ENCODE data around the gene SP1. TPM values are rescaled to one million over a fixed set of nuclear protein-coding genes. Genes with fewer than 3 reads are reported as not detected.
"Not testable (repeated sequence)": the region's sequence is repeated elsewhere in the genome, so short reads cannot be mapped to it uniquely, and the experiment has no call there.

The SP1 gene
- total RNA-seq, 1 donor from 2014 or later = 112 TPM

GRCh38 chr12:53365245-53365904, 14.6 kb upstream of the SP1 start:
- Mint-ChIP-seq H3K27ac (peak overlapping the region; percentile 77), H3K36me3 (no peaks in the 10 kb centered on the region), H3K9me3 (peaks cover 6% of the 10 kb centered on the region), H3K4me3 (no peak overlapping the region), H3K4me1 (peaks cover 8% of the 10 kb centered on the region), H3K27me3 (ENCODE audit: low read depth) (no peaks in the 10 kb centered on the region)
- no peak for DNase-seq (ENCODE audit: low spot score in 2 of 2, unreplicated experiment in 2 of 2)
- TF ChIP-seq CTCF (IDR thresholded peaks at IDR 0.05; ENCODE audit: unreplicated experiment) = no peak

GRCh38 chr12:53373554-53374133, 6.3 kb upstream of the SP1 start:
- not testable (repeated sequence) for H3K36me3 Mint-ChIP-seq; H3K4me3 Mint-ChIP-seq; H3K9me3 Mint-ChIP-seq; H3K27me3 Mint-ChIP-seq (ENCODE audit: low read depth); DNase-seq (ENCODE audit: low spot score in 2 of 2, unreplicated experiment in 2 of 2)
- H3K27ac Mint-ChIP-seq = peak overlapping the region; percentile 87
- peaks cover 27% of the 10 kb centered on the region for H3K4me1 Mint-ChIP-seq

- DNase-seq (ENCODE audit: low spot score in 2 of 2, unreplicated experiment in 2 of 2); H3K4me3 Mint-ChIP-seq; H3K36me3 Mint-ChIP-seq; H3K27me3 Mint-ChIP-seq (ENCODE audit: low read depth); H3K9me3 Mint-ChIP-seq: not testable (repeated sequence)
- H3K4me1 Mint-ChIP-seq = peaks cover 27% of the 10 kb centered on the region
- peak overlapping the region; percentile 87 for H3K27ac Mint-ChIP-seq
Observed at GRCh38 chr12:53374277-53374676, 5.7 kb upstream of the SP1 start.

GRCh38 chr12:53376747-53377146, 3.2 kb upstream of the SP1 start:
- H3K27me3 Mint-ChIP-seq (ENCODE audit: low read depth) = no peaks in the 10 kb centered on the region
- TF ChIP-seq CTCF (IDR thresholded peaks at IDR 0.05; ENCODE audit: unreplicated experiment) = no peak
- H3K4me3 Mint-ChIP-seq = no peak overlapping the region
- H3K27ac Mint-ChIP-seq = peak overlapping the region; percentile 34
- peaks cover 22% of the 10 kb centered on the region for H3K4me1 Mint-ChIP-seq
- no peaks in the 10 kb centered on the region for H3K36me3 Mint-ChIP-seq
- H3K9me3 Mint-ChIP-seq = no peaks in the 10 kb centered on the region
- no peak for DNase-seq (ENCODE audit: low spot score in 2 of 2, unreplicated experiment in 2 of 2)

- H3K4me1 Mint-ChIP-seq = peaks cover 27% of the 10 kb centered on the region
- no peaks in the 10 kb centered on the region for H3K27me3 Mint-ChIP-seq (ENCODE audit: low read depth)
- peaks cover 4% of the 10 kb centered on the region for H3K36me3 Mint-ChIP-seq
- no peaks in the 10 kb centered on the region for H3K9me3 Mint-ChIP-seq
- no peak for TF ChIP-seq CTCF (IDR thresholded peaks at IDR 0.05; ENCODE audit: unreplicated experiment)
- H3K4me3 Mint-ChIP-seq = no peak overlapping the region
- H3K27ac Mint-ChIP-seq = no peak overlapping the region
- no peak for DNase-seq (ENCODE audit: low spot score in 2 of 2, unreplicated experiment in 2 of 2)
Observed at GRCh38 chr12:53378222-53378621, 1.8 kb upstream of the SP1 start.

GRCh38 chr12:53378724-53379388, 1.1 kb upstream of the SP1 start:
- H3K4me3 Mint-ChIP-seq = no peak overlapping the region

More at GRCh38 chr12:53378724-53379388, 1.1 kb upstream of the SP1 start:
- H3K36me3 Mint-ChIP-seq = peaks cover 10% of the 10 kb centered on the region
- no peak overlapping the region for H3K27ac Mint-ChIP-seq
- DNase-seq (ENCODE audit: low spot score in 2 of 2, unreplicated experiment in 2 of 2) = no peak
- no peaks in the 10 kb centered on the region for H3K9me3 Mint-ChIP-seq
- no peak for TF ChIP-seq CTCF (IDR thresholded peaks at IDR 0.05; ENCODE audit: unreplicated experiment)
- no peaks in the 10 kb centered on the region for H3K27me3 Mint-ChIP-seq (ENCODE audit: low read depth)
- peaks cover 31% of the 10 kb centered on the region for H3K4me1 Mint-ChIP-seq
